Retinal pigment epithelial cell (primary cell): Measurements from ENCODE around the gene NUDCD3.

ENCODE experiments used
- DNase-seq: peaks from one replicate; pipeline ENCODE4 v3.0.0-alpha.2; 2010; ENCODE audit warnings: low read depth
- H3K4me3 ChIP-seq: 2 replicates; pipeline ENCODE4 v1.5.1; 2011; ENCODE audit warnings: mild to moderate bottlenecking, low read length, control low read depth, moderate library complexity
- CTCF ChIP-seq: conservative IDR thresholded peaks from 2 replicates; pipeline ENCODE4 v1.5.1; 2011; ENCODE audit warnings: low read depth, low read length, control low read depth, inconsistent platforms

NUDCD3 gene

GRCh38 chr7:44498230-44498954 lies 7.9 kb upstream of the NUDCD3 start:
- TF ChIP-seq CTCF: no peak
- DNase-seq: no peak
- no peak overlapping the region for H3K4me3 ChIP-seq

GRCh38 chr7:44497155-44498027 lies 6.9 kb upstream of the NUDCD3 start:
- TF ChIP-seq CTCF: no peak
- H3K4me3 ChIP-seq: no peak overlapping the region
- no peak for DNase-seq

GRCh38 chr7:44496385-44496784 lies 5.9 kb upstream of the NUDCD3 start:
- TF ChIP-seq CTCF: no peak
- no peak for DNase-seq
- no peak overlapping the region for H3K4me3 ChIP-seq

- no peak for TF ChIP-seq CTCF
- DNase-seq: no peak
- no peak overlapping the region for H3K4me3 ChIP-seq
These were observed 4.5 kb upstream of the NUDCD3 start for GRCh38 chr7:44494960-44495359.

GRCh38 chr7:44491229-44491628 lies 771 bp upstream of the NUDCD3 start:
- H3K4me3 ChIP-seq: peak overlapping the region; percentile 86
- DNase-seq: no peak
- TF ChIP-seq CTCF: no peak

- peak overlapping the region; percentile 86 for H3K4me3 ChIP-seq
- no peak for TF ChIP-seq CTCF
- no peak for DNase-seq
These were observed 505 bp downstream of the NUDCD3 start for GRCh38 chr7:44489955-44490350.
